HG03342 (cell line): ENCODE results near the gene ACHE.

Experiments
- ATAC-seq: cut with Tn5 transposase; IDR thresholded peaks from one replicate; pipeline ENCODE4 v1.9.1; 2021; ENCODE audit warnings: mild to moderate bottlenecking, moderate library complexity; ENCODE audit not compliant: unreplicated experiment

Gene ACHE

DNA sequence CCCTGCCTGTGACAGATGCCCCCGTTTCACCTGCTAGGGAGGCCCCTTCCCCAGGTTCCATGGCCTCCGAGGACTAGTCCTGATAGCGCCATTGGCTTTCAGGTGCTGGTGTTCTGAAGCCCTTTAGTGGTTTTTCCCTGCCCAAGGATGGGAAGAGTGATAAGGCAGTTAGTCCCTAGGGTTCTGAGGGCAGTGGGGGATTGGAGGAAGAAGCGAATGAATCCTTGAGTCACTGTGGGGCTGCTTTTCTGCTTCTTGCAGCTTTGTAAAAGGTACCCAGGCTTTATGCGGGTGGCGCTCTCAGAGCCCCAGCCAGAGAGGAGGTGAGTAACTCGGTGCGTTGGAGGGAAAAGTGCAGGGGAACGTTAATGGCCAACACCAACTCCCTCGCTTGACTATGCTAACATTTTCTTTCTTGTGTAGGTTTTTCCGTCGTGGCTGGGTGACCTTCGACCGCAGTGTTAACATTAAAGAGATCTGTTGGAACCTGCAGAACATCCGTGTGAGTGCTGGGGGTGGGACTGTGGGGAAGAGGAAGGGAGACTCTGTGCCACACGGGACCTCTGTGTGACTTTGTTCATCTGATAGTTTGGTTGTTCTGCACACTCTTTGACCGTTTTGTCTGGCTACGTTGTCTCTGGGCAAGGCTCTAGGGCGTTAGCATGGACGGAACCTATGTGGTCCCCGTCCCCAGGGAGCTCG, 10.1 kb downstream of the ACHE start:
- ATAC-seq: no peak

DNA sequence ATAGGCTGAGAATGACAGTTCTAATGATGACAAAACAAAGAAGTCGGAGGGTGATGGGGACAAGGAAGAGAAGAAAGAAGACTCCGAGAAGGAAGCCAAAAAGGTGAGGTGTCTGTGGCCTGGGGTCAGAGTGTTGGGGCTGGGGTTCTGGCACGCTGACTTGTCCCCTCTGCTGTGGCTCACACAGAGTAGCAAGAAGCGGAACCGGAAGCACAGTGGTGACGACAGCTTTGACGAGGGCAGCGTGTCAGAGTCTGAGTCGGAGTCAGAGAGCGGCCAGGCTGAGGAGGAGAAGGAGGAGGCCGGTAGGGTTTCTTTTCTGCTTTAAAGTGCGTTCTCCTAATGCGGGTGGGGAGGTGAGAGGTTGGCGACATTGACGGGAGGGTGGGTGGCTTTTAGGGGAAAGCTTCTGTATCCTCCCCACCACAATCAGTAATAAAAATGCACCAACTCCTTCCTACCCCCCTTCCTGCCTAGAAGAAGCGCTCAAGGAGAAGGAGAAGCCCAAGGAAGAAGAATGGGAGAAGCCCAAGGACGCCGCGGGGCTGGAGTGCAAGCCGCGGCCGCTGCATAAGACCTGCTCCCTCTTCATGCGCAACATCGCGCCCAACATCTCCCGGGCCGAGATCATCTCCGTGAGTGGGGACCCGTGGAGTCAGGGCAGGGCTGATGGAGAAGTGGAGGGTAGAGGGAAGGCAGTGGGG, 10.8 kb downstream of the ACHE start:
- no peak for ATAC-seq

DNA sequence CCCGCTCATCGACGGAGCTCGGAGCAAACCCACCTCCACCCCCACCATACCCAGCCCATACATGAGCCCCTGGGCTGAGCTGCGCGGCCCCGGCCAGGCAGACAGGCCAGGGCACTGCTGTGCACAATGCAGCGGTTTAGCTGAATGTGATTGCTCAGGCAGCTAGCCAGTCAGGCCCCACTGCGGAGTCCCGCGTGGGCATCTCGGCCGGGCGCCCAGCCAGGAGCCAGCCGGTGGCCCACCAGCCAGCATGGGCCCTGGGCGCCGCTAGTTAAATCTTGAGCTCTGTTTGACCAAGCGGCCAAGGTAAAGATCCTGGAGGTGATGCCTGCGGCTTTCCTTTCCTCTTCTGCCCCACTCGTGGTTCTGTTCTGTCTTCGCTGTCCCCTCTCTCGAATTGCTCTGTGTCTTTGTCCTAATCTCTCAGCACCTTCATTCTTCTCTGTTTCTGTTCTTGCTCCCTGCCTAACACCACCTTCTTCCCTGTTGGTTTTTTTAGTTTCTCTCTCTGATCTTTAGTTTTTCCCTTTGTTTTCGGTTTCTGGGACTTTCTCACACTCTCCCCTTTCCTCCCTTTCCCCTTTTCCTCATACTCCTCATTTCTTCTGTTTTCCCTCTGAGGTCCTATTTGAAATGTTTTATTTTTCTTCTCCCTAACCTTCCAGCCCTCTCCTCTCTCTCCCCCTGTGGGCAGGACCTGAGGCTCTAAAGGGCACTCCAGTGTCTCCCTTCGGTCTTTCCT, 12.7 kb downstream of the ACHE start:
- no peak for ATAC-seq

DNA sequence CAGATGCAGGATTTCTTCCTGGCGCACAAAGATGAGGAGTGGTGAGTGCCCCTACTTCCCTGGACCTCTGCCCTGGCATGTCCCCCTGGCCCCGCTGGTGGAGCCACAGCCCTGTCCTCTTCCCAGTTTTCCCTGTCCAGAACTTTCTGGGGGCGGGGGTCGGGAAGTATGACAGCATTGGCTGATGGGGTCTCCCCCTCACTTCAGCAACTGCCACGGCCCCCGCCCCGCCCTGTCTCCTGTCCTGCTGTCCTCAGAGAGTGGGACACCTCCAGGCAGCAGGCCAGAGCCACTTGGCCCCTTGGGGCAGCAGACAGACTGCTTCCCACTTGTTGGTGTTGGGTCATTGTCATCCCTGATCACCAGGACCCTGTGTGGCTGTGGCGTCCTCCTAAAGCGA, 13.5 kb downstream of the ACHE start:
- ATAC-seq: no peak

DNA sequence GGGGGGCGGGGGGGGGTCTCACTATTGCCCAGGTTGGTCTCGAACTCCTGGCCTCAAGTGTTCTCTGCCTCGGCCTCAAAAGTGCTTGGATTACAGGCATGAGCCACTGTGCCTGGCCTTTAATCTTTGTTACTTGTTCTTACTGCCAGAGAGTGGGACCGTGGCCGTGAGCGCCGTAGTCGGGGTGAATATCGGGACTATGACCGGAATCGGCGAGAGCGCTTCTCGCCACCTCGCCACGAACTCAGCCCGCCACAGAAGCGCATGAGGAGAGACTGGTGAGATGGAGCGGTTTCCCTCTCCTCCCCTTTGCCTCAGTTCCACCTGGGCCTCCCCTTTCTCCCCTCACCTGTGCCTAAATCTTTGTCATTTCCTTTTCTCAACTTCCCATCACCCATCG, 14.6 kb downstream of the ACHE start:
- no peak for ATAC-seq

DNA sequence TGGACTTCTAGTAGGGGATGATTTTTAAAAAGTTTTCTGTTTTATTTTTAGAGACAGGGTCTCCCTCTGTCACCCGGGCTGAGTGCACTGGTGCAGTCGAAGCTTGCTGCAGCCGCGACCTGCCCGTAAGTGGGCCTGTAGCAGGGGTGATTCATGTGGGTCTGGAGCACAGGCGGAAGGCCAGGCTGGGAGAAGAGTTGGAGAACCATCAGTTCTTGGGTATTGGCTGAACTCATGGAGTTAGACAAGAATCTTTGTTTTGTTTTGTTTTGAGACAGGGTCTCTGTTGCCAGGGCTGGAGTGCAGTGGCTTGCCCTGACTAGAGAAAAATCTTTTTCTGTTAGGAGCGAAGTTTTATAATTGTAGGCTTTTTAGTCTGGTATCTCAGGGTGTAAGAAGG, 15.0 kb downstream of the ACHE start:
- ATAC-seq: no peak

DNA sequence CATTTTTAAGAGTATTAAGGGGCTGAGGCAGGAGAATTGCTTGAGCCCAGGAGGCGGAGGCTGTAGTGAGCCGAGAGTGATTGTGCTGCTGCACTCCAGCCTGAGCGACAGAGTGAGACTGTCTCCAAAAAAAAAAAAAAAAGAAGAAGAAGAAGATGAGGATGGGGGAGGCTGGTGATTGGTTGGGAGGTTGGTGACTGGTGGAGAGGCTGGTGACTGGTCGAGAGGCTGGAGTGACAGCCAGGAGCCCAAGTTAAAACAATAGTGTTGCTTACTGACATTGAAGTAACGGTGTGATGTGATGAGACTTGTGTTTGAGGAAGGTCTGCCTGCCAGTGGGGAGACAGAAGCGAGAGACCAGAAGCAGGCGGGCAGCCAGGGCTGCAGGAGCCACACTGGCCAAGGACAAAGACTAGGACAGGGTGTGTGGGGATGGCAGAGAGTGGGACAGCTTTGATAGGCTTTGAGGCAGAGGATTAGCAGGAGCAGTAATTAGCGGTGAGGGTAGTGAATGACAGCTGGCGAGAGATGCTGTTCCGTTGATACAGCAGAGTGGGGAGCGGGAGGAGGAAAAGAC, 15.9 kb downstream of the ACHE start:
- ATAC-seq: no peak

DNA sequence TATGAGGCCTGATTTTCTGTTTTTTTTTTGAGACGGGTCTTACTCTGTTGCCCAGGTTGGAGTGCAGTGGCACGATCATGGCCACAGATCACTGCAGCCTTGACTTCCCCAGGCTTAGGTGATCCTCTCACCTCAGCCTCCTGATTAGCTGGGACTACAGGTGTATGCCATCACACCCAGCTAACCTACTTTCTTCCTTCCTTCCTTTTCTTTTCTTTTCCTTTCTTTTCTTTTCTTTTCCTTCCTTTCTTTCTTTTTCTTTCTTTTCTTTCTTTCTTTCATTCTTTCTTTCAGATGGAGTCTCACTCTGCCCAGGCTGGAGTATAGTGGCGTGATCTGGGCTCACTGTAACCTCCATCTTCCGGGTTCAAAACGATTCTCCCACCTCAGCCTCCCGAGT, 17.0 kb downstream of the ACHE start:
- no peak for ATAC-seq

DNA sequence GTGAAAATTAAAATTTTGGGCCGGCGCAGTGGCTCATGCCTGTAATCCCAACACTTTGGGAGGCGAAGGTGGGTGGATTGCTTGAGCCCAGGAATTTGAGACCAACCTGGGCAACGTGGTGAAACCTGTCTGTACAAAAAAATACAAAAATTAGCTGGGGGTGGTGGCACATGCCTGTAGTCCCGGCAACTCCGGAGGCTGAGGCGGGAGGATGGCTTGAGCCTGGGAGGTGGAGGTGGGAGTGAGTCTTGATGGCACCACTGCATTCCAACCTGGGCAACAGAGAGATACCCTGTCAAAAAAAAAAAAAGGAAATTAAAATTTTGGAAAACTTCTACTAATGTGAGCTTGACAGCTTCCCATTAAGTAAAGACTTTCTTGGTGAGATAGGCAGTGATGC, 17.7 kb downstream of the ACHE start:
- no peak for ATAC-seq

DNA sequence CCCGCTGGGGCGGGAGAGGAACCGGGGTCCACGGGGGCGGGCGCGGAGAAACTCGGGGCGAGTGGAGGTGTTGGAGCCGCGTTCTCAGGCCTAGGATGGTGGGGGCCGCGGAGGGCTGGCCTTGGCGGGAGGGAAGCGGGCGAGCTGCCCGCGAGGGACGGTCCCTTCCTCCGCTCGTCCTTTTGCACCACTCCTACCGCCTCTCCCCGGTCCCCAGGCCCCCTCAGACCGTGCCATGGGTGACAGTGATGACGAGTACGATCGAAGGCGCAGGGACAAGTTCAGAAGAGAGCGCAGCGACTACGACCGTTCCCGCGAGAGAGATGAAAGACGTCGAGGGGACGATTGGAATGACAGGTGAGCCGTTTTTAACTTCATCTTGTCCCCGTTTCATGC, 20.3 kb downstream of the ACHE start:
- ATAC-seq: peak; percentile 29

DNA sequence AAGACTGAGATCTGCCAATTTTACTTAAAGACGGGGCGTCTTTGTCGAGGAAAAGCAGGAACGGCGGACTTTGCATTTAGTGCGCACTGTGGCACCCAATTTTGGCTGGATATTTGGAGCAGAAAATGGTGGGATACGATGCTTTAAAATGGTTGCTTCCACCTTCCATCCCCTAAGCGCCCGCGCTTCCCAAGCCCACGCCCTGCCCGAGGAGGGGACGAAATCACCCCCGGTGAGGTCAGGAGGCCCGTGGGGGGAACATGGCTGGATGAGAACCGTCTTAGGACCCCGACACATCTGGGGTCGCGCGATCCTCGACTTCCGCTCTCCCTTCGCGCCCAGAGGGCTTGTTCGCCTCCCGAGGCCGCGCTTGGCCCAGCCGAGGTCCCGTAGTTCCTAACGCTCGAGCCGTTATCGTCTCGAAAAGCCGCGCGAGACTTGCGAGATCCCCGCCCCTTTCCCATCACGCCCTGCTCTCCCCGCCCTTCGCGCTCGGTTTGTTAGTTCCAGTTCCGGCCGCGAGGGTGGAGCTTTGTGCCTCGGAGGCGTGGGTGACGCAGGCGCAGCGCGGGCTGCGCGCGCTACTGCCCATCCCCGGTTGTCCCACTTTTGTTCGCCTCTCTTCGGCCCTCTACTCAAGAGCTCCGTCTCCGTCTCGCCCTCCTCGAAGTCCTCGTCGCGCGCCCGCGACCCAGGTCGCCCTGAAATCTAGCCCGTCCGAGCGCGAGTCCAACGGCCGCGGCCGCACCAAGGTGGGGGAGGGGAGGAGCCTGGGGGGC, 20.9 kb downstream of the ACHE start, which contains the start of gene SRRT:
Gene SRRT (plus strand): TSS at position 527 of the 779 bp plus-strand sequence. CDS start 488 bp downstream, outside the sequence.
- peak; percentile 84 for ATAC-seq

DNA sequence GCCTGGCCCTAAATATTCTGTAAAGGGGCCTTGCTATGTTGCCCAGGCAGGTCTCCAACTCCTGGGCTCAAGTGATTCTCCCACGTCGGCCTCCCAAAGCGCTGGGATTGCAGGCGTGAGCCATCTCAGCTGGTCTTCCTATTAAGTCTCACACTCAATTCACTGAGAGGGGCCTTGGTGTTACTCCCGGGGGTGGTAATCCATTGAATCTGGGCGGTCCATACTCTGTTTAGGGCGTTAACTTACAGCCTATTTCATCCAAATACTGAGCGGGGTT, 21.4 kb downstream of the ACHE start:
- ATAC-seq: no peak

DNA sequence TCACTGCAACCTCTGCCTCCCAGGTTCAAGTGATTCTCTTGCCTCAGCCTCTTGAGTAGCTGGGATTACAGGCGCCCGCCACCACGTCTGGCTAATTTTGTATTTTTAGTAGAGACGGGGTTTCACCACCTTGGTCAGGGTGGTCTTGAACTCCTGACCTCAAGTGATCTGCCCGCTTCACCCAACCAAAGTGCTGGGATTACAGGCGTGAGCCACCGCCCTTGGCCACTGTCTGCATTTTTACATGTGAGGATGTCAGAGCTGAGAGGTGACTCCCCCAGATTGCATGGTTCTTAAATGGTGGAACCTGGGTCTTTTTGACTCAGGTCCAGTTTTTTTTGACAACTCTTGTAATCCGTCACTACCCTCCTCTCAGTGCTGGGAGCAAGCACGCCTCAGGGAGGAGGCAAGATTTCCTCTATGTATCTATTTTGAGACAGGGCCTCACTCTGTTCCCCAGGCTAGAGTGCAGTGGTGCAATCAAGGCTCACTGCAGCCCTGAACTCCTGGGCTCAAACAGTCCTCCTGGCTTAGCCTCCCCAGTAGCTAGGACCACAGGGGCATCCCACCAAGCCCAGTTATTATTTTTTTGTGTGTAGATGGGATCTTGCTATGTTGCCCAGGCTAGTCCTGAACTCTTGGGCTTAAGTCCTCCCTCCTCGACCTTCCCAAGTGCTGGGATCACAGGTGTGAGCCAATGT, 21.9 kb downstream of the ACHE start:
- no peak for ATAC-seq

DNA sequence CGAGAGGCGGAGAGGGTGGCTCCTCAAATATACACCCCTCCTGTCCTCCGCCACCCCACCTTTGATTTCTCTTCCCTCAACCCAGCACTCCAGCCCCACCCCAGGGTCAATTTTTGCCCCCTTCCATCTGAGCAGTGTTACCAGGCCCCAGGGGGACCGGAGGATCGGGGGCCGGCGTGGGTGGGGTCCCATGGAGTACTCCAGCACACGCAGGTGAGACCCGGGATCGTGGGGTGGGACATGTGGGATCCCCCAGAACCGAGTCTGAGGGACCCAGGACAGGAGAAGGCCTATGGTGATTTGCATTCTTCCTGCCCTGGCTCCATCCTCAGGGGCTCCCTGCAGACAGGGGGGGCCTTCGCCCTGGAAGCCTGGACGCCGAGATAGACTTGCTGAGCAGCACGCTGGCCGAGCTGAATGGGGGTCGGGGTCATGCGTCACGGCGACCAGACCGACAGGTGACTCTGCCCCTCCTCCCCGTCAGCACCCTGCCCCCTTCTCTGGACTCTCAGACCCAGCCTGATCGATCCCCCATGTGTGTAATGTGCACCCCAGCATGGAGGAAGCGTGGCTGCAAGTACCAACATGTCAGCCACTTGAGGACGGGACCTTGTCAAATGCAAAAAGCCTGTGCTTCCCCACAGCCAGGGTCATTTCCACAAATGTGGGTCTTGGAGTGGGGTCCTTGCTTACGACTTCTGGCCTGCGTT, 27.8 kb downstream of the ACHE start:
- ATAC-seq: no peak

DNA sequence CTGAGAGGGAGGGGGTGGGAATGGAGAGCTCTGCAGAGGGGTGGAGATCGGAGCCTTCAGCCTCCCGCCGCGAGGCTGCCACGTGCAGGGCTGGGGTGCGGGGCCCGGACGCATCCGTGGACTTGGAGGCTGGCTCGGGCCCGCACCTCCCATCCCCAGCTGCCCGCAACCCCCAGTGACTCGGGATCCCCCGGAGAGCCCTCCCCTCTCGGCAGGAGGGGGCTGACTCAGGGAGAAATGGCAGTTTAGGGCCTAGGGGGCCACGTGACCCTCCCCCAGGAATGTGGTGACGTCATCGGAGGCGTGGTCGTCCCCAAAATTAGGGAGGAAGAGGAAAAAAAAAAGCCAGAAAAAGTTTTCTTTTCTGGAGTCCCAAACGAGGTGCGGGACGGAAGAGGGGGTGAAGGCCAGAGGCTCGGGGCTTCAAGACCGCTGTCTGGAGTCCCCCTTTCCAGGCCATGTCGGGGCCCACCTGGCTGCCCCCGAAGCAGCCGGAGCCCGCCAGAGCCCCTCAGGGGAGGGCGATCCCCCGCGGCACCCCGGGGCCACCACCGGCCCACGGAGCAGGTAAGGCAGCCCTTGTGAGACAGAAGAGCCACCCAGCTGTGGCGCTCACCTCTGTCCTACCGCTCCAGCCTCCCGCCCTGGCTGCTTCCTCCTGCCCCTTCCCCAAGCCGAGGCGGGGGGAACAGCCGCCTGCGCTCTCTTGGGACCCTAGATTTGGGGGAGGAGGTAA, 28.5 kb downstream of the ACHE start, which contains the start of gene TRIP6:
Gene TRIP6 (plus strand): TSS at position 348 of the 736 bp plus-strand sequence. CDS start 111 bp downstream, at position 459.
- ATAC-seq: no peak

DNA sequence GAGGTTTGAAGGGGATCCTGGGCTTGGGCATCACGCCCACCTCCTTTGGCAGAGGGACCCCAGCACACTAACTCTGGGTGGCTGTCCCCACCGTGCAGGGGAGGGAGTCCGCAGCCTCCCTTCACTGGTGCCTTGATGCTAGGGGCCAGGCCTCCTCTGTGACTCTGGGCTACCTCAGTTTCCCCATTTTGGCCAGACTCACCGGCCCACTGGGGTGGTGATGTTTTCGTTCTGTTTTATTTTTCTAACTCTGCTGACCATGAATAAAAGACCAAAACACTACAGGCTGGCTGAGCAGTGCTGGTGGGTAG, 29.0 kb downstream of the ACHE start:
- ATAC-seq: no peak

DNA sequence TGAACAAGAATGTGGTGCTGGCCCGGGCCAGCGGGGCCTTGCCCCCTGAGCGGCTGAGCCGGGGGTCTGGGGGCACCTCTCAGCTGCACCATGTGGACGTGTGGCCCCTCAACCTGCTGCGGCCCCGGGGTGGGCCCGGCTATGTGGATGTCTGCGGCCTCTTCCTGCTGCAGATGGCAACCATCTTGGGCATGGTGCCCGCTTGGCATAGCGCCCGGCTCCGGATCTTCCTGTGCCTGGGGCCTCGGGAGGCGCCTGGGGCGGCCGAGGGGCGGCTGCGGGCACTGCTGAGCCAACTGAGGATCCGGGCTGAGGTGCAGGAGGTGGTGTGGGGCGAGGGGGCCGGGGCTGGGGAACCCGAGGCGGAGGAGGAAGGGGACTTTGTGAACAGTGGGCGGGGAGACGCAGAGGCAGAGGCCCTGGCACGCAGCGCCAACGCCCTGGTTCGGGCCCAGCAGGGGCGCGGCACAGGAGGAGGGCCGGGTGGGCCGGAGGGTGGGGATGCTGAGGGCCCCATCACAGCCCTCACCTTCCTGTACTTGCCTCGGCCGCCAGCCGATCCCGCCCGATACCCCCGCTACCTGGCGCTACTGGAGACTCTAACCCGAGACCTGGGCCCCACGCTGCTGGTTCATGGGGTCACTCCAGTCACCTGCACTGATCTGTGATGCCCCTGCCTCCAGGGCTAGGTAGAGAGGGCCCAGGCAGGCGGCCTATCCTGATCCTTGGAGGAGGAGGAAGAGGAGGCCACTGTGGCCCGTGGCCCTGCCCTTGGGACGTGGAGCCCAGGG, 29.6 kb downstream of the ACHE start:
- ATAC-seq: no peak

DNA sequence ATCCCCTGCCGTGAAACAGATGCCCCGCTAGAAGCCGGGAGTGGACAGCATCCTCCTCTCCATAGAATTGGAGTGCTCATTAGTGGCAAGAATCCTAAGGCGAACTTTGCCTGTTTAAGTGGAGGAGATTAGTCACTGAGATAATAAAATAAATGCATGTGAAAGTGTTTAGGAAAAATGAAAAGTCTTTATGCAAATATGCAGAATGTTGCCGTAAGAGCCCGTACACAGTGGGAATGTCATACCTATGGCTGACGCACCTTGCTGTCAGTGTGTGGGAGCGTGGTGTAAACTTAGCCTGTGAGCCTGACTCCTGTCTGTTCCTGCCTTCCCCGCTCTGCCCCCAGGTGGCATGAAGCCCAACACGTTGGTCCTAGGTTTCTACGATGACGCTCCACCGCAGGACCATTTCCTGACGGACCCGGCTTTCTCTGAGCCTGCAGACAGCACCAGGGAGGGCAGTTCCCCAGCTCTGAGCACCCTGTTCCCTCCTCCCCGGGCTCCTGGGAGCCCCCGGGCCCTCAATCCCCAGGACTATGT, 30.2 kb downstream of the ACHE start:
- no peak for ATAC-seq
